Central memory CD8-positive, alpha-beta T cell (primary cell): ENCODE measurements around the gene PDZRN3.

Experiments
- ATAC-seq: fragments of 150-1000 bp; cut with Tn5 transposase; replicated peaks from 2 replicates; pipeline ENCODE4 v1.10.0; 2022; ENCODE audit warnings: mild to moderate bottlenecking, moderate FRiP score, moderate number of reproducible peaks; ENCODE audit not compliant: poor library complexity, severe bottlenecking; ENCODE audit errors: extremely low read depth
- DNase-seq, 2 donors: peaks; one replicate each; pipeline ENCODE4 v3.0.0; 2021; ENCODE audit warnings: low spot score in 2 of 2
- H3K27ac Mint-ChIP-seq: one replicate; pipeline ENCODE4 v1.8.0; 2022; ENCODE audit warnings: low read depth, mild to moderate bottlenecking, moderate library complexity, mixed read lengths
- H3K27me3 Mint-ChIP-seq: one replicate; pipeline ENCODE4 v1.8.0; 2022; ENCODE audit warnings: mixed read lengths
- H3K36me3 Mint-ChIP-seq: one replicate; pipeline ENCODE4 v1.8.0; 2022; ENCODE audit warnings: mild to moderate bottlenecking, moderate library complexity, mixed read lengths; ENCODE audit not compliant: insufficient read depth
- H3K4me1 Mint-ChIP-seq: one replicate; pipeline ENCODE4 v1.8.0; 2022; ENCODE audit warnings: mixed read lengths
- H3K4me3 Mint-ChIP-seq: one replicate; pipeline ENCODE4 v1.8.0; 2022; ENCODE audit warnings: mild to moderate bottlenecking, moderate library complexity, mixed read lengths
- H3K9me3 Mint-ChIP-seq: one replicate; pipeline ENCODE4 v1.8.0; 2022; ENCODE audit warnings: mixed read lengths

Gene PDZRN3

GRCh38 chr3:73624821-73625665, at the start of gene PDZRN3:
Gene PDZRN3, minus strand, starts transcription at chr3:73624941.
- no peak within 1 kb of the TSS for H3K27ac Mint-ChIP-seq
- no peak within 1 kb of the TSS for H3K4me3 Mint-ChIP-seq
- H3K9me3 Mint-ChIP-seq, result no peaks in the 10 kb centered on the region
- no peaks in the 10 kb centered on the region for H3K4me1 Mint-ChIP-seq
- H3K27me3 Mint-ChIP-seq, result no peaks in the 10 kb centered on the region
- no peak for DNase-seq
- H3K36me3 Mint-ChIP-seq, result no peaks in the 10 kb centered on the region
- ATAC-seq, result no peak

- H3K9me3 Mint-ChIP-seq, result peaks cover 20% of the 10 kb centered on the region
- DNase-seq (no peak), ATAC-seq (no peak)
- H3K4me3 Mint-ChIP-seq, result no peak overlapping the region
- no peaks in the 10 kb centered on the region for H3K36me3 Mint-ChIP-seq
- H3K27ac Mint-ChIP-seq, result no peak overlapping the region
- H3K4me1 Mint-ChIP-seq, result no peaks in the 10 kb centered on the region
- H3K27me3 Mint-ChIP-seq, result no peaks in the 10 kb centered on the region
Measured at GRCh38 chr3:73674280-73674679, 49.5 kb upstream of the PDZRN3 start.

GRCh38 chr3:73669260-73669659, 44.5 kb upstream of the PDZRN3 start:
- no peak overlapping the region for H3K4me3 Mint-ChIP-seq
- no peaks in the 10 kb centered on the region for H3K27me3 Mint-ChIP-seq
- H3K9me3 Mint-ChIP-seq, result peaks cover 14% of the 10 kb centered on the region
- no peak overlapping the region for H3K27ac Mint-ChIP-seq
- H3K36me3 Mint-ChIP-seq, result no peaks in the 10 kb centered on the region
- no peaks in the 10 kb centered on the region for H3K4me1 Mint-ChIP-seq
- DNase-seq, result no peak
- no peak for ATAC-seq

- Mint-ChIP-seq H3K27ac (no peak overlapping the region), H3K4me1 (no peaks in the 10 kb centered on the region), H3K36me3 (no peaks in the 10 kb centered on the region), H3K4me3 (no peak overlapping the region), H3K27me3 (no peaks in the 10 kb centered on the region), H3K9me3 (peaks cover 9% of the 10 kb centered on the region)
- ATAC-seq (no peak), DNase-seq (no peak)
Measured at GRCh38 chr3:73668391-73668790, 43.6 kb upstream of the PDZRN3 start.

- H3K36me3 Mint-ChIP-seq, result no peaks in the 10 kb centered on the region
- no peak for ATAC-seq
Measured at GRCh38 chr3:73667889-73668288, 43.1 kb upstream of the PDZRN3 start.

GRCh38 chr3:73665286-73665685, 40.5 kb upstream of the PDZRN3 start:
- H3K27ac Mint-ChIP-seq, result no peak overlapping the region
- H3K9me3 Mint-ChIP-seq, result peaks cover 17% of the 10 kb centered on the region
- ATAC-seq (no peak), DNase-seq (no peak)
- H3K4me3 Mint-ChIP-seq, result no peak overlapping the region
- no peaks in the 10 kb centered on the region for H3K27me3 Mint-ChIP-seq
- no peaks in the 10 kb centered on the region for H3K36me3 Mint-ChIP-seq
- no peaks in the 10 kb centered on the region for H3K4me1 Mint-ChIP-seq

More at GRCh38 chr3:73667889-73668288, 43.1 kb upstream of the PDZRN3 start:
- Mint-ChIP-seq H3K27me3 (no peaks in the 10 kb centered on the region), H3K9me3 (peaks cover 6% of the 10 kb centered on the region), H3K4me3 (no peak overlapping the region), H3K4me1 (no peaks in the 10 kb centered on the region), H3K27ac (no peak overlapping the region)
- DNase-seq, result no peak

GRCh38 chr3:73664389-73664788, 39.6 kb upstream of the PDZRN3 start:
- H3K4me3 Mint-ChIP-seq, result no peak overlapping the region
- DNase-seq (no peak), ATAC-seq (no peak)
- no peaks in the 10 kb centered on the region for H3K4me1 Mint-ChIP-seq
- peaks cover 25% of the 10 kb centered on the region for H3K9me3 Mint-ChIP-seq
- peaks cover under 1% of the 10 kb centered on the region for H3K36me3 Mint-ChIP-seq
- H3K27me3 Mint-ChIP-seq, result no peaks in the 10 kb centered on the region
- H3K27ac Mint-ChIP-seq, result no peak overlapping the region

GRCh38 chr3:73663495-73663894, 38.8 kb upstream of the PDZRN3 start:
- Mint-ChIP-seq H3K36me3 (peaks cover 2% of the 10 kb centered on the region), H3K27ac (no peak overlapping the region), H3K4me3 (no peak overlapping the region), H3K9me3 (peaks cover 27% of the 10 kb centered on the region), H3K27me3 (no peaks in the 10 kb centered on the region), H3K4me1 (no peaks in the 10 kb centered on the region)
- DNase-seq, result no peak
- no peak for ATAC-seq

- H3K4me3 Mint-ChIP-seq, result no peak overlapping the region
- DNase-seq (no peak), ATAC-seq (no peak)
- H3K4me1 Mint-ChIP-seq, result no peaks in the 10 kb centered on the region
- no peak overlapping the region for H3K27ac Mint-ChIP-seq
- no peaks in the 10 kb centered on the region for H3K27me3 Mint-ChIP-seq
- peaks cover 2% of the 10 kb centered on the region for H3K36me3 Mint-ChIP-seq
- peaks cover 34% of the 10 kb centered on the region for H3K9me3 Mint-ChIP-seq
Measured at GRCh38 chr3:73661265-73661664, 36.5 kb upstream of the PDZRN3 start.

GRCh38 chr3:73658227-73658626, 33.5 kb upstream of the PDZRN3 start:
- Mint-ChIP-seq H3K4me1 (no peaks in the 10 kb centered on the region), H3K27ac (no peak overlapping the region), H3K27me3 (no peaks in the 10 kb centered on the region), H3K9me3 (peaks cover 28% of the 10 kb centered on the region), H3K36me3 (peaks cover 2% of the 10 kb centered on the region), H3K4me3 (no peak overlapping the region)
- DNase-seq (no peak), ATAC-seq (no peak)

GRCh38 chr3:73657186-73657585, 32.4 kb upstream of the PDZRN3 start:
- Mint-ChIP-seq H3K4me1 (no peaks in the 10 kb centered on the region), H3K27ac (no peak overlapping the region), H3K9me3 (peaks cover 27% of the 10 kb centered on the region), H3K4me3 (no peak overlapping the region), H3K36me3 (peaks cover 2% of the 10 kb centered on the region), H3K27me3 (no peaks in the 10 kb centered on the region)
- ATAC-seq (no peak), DNase-seq (no peak)

GRCh38 chr3:73656241-73656890, 31.6 kb upstream of the PDZRN3 start:
- no peaks in the 10 kb centered on the region for H3K4me1 Mint-ChIP-seq
- peaks cover 19% of the 10 kb centered on the region for H3K9me3 Mint-ChIP-seq
- no peaks in the 10 kb centered on the region for H3K27me3 Mint-ChIP-seq
- H3K27ac Mint-ChIP-seq, result no peak overlapping the region
- ATAC-seq (no peak), DNase-seq (no peak)
- H3K4me3 Mint-ChIP-seq, result no peak overlapping the region
- peaks cover 2% of the 10 kb centered on the region for H3K36me3 Mint-ChIP-seq

GRCh38 chr3:73655197-73655596, 30.5 kb upstream of the PDZRN3 start:
- Mint-ChIP-seq H3K4me3 (no peak overlapping the region), H3K36me3 (peaks cover 2% of the 10 kb centered on the region), H3K9me3 (peaks cover 18% of the 10 kb centered on the region), H3K27me3 (no peaks in the 10 kb centered on the region), H3K4me1 (no peaks in the 10 kb centered on the region), H3K27ac (no peak overlapping the region)
- ATAC-seq, result no peak
- no peak for DNase-seq
